SH-SY5Y (cell line): ENCODE measurements around the gene DTNBP1.

Experiments
- GATA2 ChIP-seq: IDR thresholded peaks from 2 replicates; pipeline ENCODE4 v1.6.1; 2011; ENCODE audit warnings: mild to moderate bottlenecking, low read depth, low read length
- GATA3 ChIP-seq: IDR thresholded peaks from 2 replicates; pipeline ENCODE4 v1.6.1; 2011; ENCODE audit warnings: low read depth, mild to moderate bottlenecking, low read length, moderate library complexity

- TF ChIP-seq GATA3: no peak
- no peak for TF ChIP-seq GATA2
Observed at GRCh38 chr6:15533379-15534026, 129.3 kb downstream of the DTNBP1 start.
